SK-N-SH treated with all-trans-retinoic acid at 6 μM for 48 hours (cell line): Measurements from ENCODE around the gene TRABD2B.

ENCODE experiments used
- ATAC-seq: fragments of 200-7000 bp; cut with Tn5 transposase; 3 replicates; pipeline ENCODE4 v1.9.1; 2020; ENCODE audit warnings: mild to moderate bottlenecking, moderate library complexity
- ARNTL ChIP-seq: fragments of 450-650 bp; formaldehyde crosslinking; IDR thresholded peaks from 2 replicates; pipeline ENCODE4 v1.5.0; 2020; ENCODE audit warnings: low read depth, mild to moderate bottlenecking, moderate library complexity, borderline replicate concordance
- BACH2 ChIP-seq: fragments of 250-450 bp; sonication (Bioruptor Pico); IDR thresholded peaks from 2 replicates; pipeline ENCODE4 v1.9.0; 2021; ENCODE audit warnings: mild to moderate bottlenecking, borderline replicate concordance
- CREB5 ChIP-seq: fragments of 250-450 bp; sonication (Bioruptor Pico); IDR thresholded peaks from 2 replicates; pipeline ENCODE4 v1.5.1; 2020; ENCODE audit warnings: low read depth, mild to moderate bottlenecking, moderate library complexity
- CSDC2 ChIP-seq: fragments of 250-450 bp; sonication (Bioruptor Pico); IDR thresholded peaks from 2 replicates; pipeline ENCODE4 v1.5.0; 2020; ENCODE audit warnings: mild to moderate bottlenecking, moderate library complexity
- CSRNP3 ChIP-seq: fragments of 250-450 bp; sonication (Bioruptor Pico); IDR thresholded peaks from 2 replicates; pipeline ENCODE4 v1.5.1; 2021; ENCODE audit warnings: mild to moderate bottlenecking, moderate library complexity
- ESRRG ChIP-seq: fragments of 250-450 bp; sonication (Bioruptor Pico); IDR thresholded peaks from 2 replicates; pipeline ENCODE4 v1.6.1; 2021; ENCODE audit warnings: mild to moderate bottlenecking
- GLIS3 ChIP-seq: fragments of 250-450 bp; sonication (Bioruptor Pico); IDR thresholded peaks from 2 replicates; pipeline ENCODE4 v1.5.0; 2020; ENCODE audit warnings: mild to moderate bottlenecking, moderate library complexity
- ISL1 ChIP-seq: fragments of 250-450 bp; sonication (Bioruptor Pico); IDR thresholded peaks from 2 replicates; pipeline ENCODE4 v2.1.2; 2022; ENCODE audit warnings: mild to moderate bottlenecking, moderate library complexity
- OSR1 ChIP-seq: fragments of 250-450 bp; sonication (Bioruptor Pico); IDR thresholded peaks from 2 replicates; pipeline ENCODE4 v1.8.0; 2022; ENCODE audit warnings: moderate library complexity, mild to moderate bottlenecking, inconsistent platforms
- PATZ1 ChIP-seq: fragments of 250-450 bp; sonication (Bioruptor Pico); IDR thresholded peaks from 2 replicates; pipeline ENCODE4 v1.8.0; 2020; ENCODE audit warnings: mild to moderate bottlenecking, moderate library complexity, borderline replicate concordance
- POU6F1 ChIP-seq: fragments of 250-450 bp; sonication (Bioruptor Pico); IDR thresholded peaks from 2 replicates; pipeline ENCODE4 v1.8.0; 2021; ENCODE audit warnings: low read depth, mild to moderate bottlenecking, moderate library complexity, borderline replicate concordance
- PPARA ChIP-seq: fragments of 250-450 bp; sonication (Bioruptor Pico); IDR thresholded peaks from 2 replicates; pipeline ENCODE4 v1.5.0; 2020; ENCODE audit warnings: mild to moderate bottlenecking, borderline replicate concordance
- RARB ChIP-seq: fragments of 250-450 bp; sonication (Bioruptor Pico); IDR thresholded peaks from 2 replicates; pipeline ENCODE4 v1.8.0; 2021; ENCODE audit warnings: mild to moderate bottlenecking, moderate library complexity
- SNAI2 ChIP-seq: fragments of 250-450 bp; sonication (Bioruptor Pico); IDR thresholded peaks from 2 replicates; pipeline ENCODE4 v1.5.0; 2020; ENCODE audit warnings: mild to moderate bottlenecking, moderate library complexity
- TCF4 ChIP-seq: fragments of 250-450 bp; sonication (Bioruptor Pico); IDR thresholded peaks from 2 replicates; pipeline ENCODE4 v1.8.0; 2021; ENCODE audit warnings: mild to moderate bottlenecking, moderate library complexity, borderline replicate concordance
- TOX ChIP-seq: fragments of 250-450 bp; sonication (Bioruptor Pico); IDR thresholded peaks from 2 replicates; pipeline ENCODE4 v1.8.0; 2021; ENCODE audit warnings: mild to moderate bottlenecking, moderate library complexity, borderline replicate concordance
- ZC3H10 ChIP-seq: fragments of 250-450 bp; sonication (Bioruptor Pico); IDR thresholded peaks from 2 replicates; pipeline ENCODE4 v1.5.1; 2021; ENCODE audit warnings: mild to moderate bottlenecking, moderate library complexity
- ZFP3 ChIP-seq: fragments of 250-450 bp; sonication (Bioruptor Pico); IDR thresholded peaks from 2 replicates; pipeline ENCODE4 v1.5.0; 2020; ENCODE audit warnings: mild to moderate bottlenecking, moderate library complexity
- ZFP30 ChIP-seq: fragments of 450-650 bp; formaldehyde crosslinking; IDR thresholded peaks from 2 replicates; pipeline ENCODE4 v1.5.0; 2022; ENCODE audit warnings: mild to moderate bottlenecking, moderate library complexity
- ZNF565 ChIP-seq: fragments of 450-650 bp; formaldehyde crosslinking; conservative IDR thresholded peaks from 2 replicates; pipeline ENCODE4 v1.5.0; 2020; ENCODE audit warnings: low read depth, mild to moderate bottlenecking, moderate library complexity
- ZNF70 ChIP-seq: fragments of 450-650 bp; formaldehyde crosslinking; IDR thresholded peaks from 2 replicates; pipeline ENCODE4 v1.5.0; 2020; ENCODE audit warnings: mild to moderate bottlenecking, moderate library complexity
- ZNF8 ChIP-seq: fragments of 450-650 bp; formaldehyde crosslinking; IDR thresholded peaks from 2 replicates; pipeline ENCODE4 v1.5.0; 2020; ENCODE audit warnings: mild to moderate bottlenecking, moderate library complexity

The TRABD2B gene

GRCh38 chr1:47990286-47990685 is 6.9 kb downstream of the TRABD2B start:
- ATAC-seq, result no peak
- TF ChIP-seq ZNF70 (CRISPR knock-in tag) (no peak), CSDC2 (CRISPR knock-in tag) (no peak), ARNTL (CRISPR knock-in tag) (no peak), ZNF8 (CRISPR knock-in tag) (no peak), SNAI2 (CRISPR knock-in tag) (no peak), ZNF565 (no peak), TOX (CRISPR knock-in tag) (no peak)

GRCh38 chr1:47987601-47988000 is 9.6 kb downstream of the TRABD2B start:
- TF ChIP-seq PATZ1 (CRISPR knock-in tag) (no peak), OSR1 (CRISPR knock-in tag) (no peak), CSDC2 (CRISPR knock-in tag) (no peak), RARB (CRISPR knock-in tag) (no peak), ZC3H10 (no peak), CSRNP3 (CRISPR knock-in tag) (no peak), ISL1 (CRISPR knock-in tag) (no peak), ZFP30 (no peak), CREB5 (CRISPR knock-in tag) (no peak), TOX (CRISPR knock-in tag) (no peak), ESRRG (CRISPR knock-in tag) (no peak), ZNF70 (CRISPR knock-in tag) (no peak), BACH2 (no peak), PPARA (CRISPR knock-in tag) (no peak)
- ATAC-seq, result no peak

- no peak for ATAC-seq
- TF ChIP-seq TCF4 (CRISPR knock-in tag) (peak; percentile 15; the same call in 1 of the 2 replicates), POU6F1 (CRISPR knock-in tag) (no peak), ZNF70 (CRISPR knock-in tag) (no peak), CREB5 (CRISPR knock-in tag) (no peak)
These were observed 10.4 kb downstream of the TRABD2B start for GRCh38 chr1:47986761-47987200.

- no peak for ATAC-seq
- TF ChIP-seq CSDC2 (CRISPR knock-in tag), result no peak
- TF ChIP-seq GLIS3 (CRISPR knock-in tag), result no peak
- no peak for TF ChIP-seq POU6F1 (CRISPR knock-in tag)
- TF ChIP-seq ISL1 (CRISPR knock-in tag), result no peak
- TF ChIP-seq ZFP3 (CRISPR knock-in tag), result no peak
- no peak for TF ChIP-seq SNAI2 (CRISPR knock-in tag)
These were observed 12.2 kb downstream of the TRABD2B start for GRCh38 chr1:47985018-47985417.
